IMR-90 (cell line): Measurements from ENCODE around the gene PPHLN1. TPM values are rescaled to one million over a fixed set of nuclear protein-coding genes. Genes with fewer than 3 reads are reported as not detected.

Experiments used
- ATAC-seq: fragments of 200-7000 bp; cut with Tn5 transposase; 2 replicates; pipeline ENCODE4 v1.9.1; 2020; ENCODE audit warnings: low read depth, mild to moderate bottlenecking, moderate library complexity
- BruUV-seq: library from RNA; stranded (reverse); fragments of 400-500 nt; replicated peaks from 2 replicates; lab custom pipeline; 2021; lab: Mats Ljungman, UMichigan
- CTCF ChIA-PET: fragments of 300-600 bp; formaldehyde crosslinking; extraction: SDS; loops from one replicate; lab custom pipeline; 2021; ENCODE audit warnings: antibody characterized with exemption; lab: Yijun Ruan, JAX
- POLR2A ChIA-PET: fragments of 300-600 bp; sonication (Branson Sonifier 250); formaldehyde crosslinking; loops from one replicate; lab custom pipeline; 2022; ENCODE audit warnings: antibody characterized with exemption; ENCODE audit not compliant: unreplicated experiment; lab: Charles Lee
- DNase-seq: peaks from one replicate; pipeline ENCODE4 v3.0.0; 2013
- H2AFZ ChIP-seq: replicated peaks from 2 replicates; pipeline ENCODE3; 2013; ENCODE audit warnings: low read length, mild to moderate bottlenecking; ENCODE audit not compliant: poor library complexity
- H2AK5ac ChIP-seq: 2 replicates; pipeline ENCODE4 v1.6.1; 2013; ENCODE audit warnings: low read depth, low read length, inconsistent platforms
- H2AK9ac ChIP-seq: replicated peaks from 2 replicates; pipeline ENCODE3; 2013; ENCODE audit warnings: mild to moderate bottlenecking, low read depth, low read length, moderate library complexity; ENCODE audit not compliant: poor library complexity
- H2BK120ac ChIP-seq: 2 replicates; pipeline ENCODE4 v1.6.1; 2013; ENCODE audit warnings: low read depth, low read length, inconsistent platforms
- H2BK15ac ChIP-seq: 3 replicates; pipeline ENCODE4 v1.6.1; 2013; ENCODE audit warnings: low read depth, low read length, inconsistent platforms
- H2BK20ac ChIP-seq: 2 replicates; pipeline ENCODE4 v1.6.1; 2013; ENCODE audit warnings: low read depth, mild to moderate bottlenecking, inconsistent platforms, low read length, moderate library complexity
- H2BK5ac ChIP-seq: 2 replicates; pipeline ENCODE4 v1.6.1; 2013; ENCODE audit warnings: mild to moderate bottlenecking, low read depth, low read length, inconsistent platforms; ENCODE audit not compliant: poor library complexity, severe bottlenecking
- H3K14ac ChIP-seq: replicated peaks from 2 replicates; pipeline ENCODE4 v1.6.1; 2013; ENCODE audit warnings: low read depth, low read length, inconsistent platforms
- H3K18ac ChIP-seq: 2 replicates; pipeline ENCODE4 v1.6.1; 2013; ENCODE audit warnings: low read depth, low read length, control low read depth
- H3K23ac ChIP-seq: 2 replicates; pipeline ENCODE4 v1.6.1; 2013; ENCODE audit warnings: low read depth, low read length, inconsistent platforms
- H3K27ac ChIP-seq: 2 replicates; pipeline ENCODE4 v1.5.1; 2013; ENCODE audit warnings: mild to moderate bottlenecking, control low read depth, low read length; ENCODE audit not compliant: insufficient read depth
- H3K27me3 ChIP-seq: 2 replicates; pipeline ENCODE4 v1.6.1; 2013; ENCODE audit warnings: low read length; ENCODE audit not compliant: control insufficient read depth, insufficient read depth
- H3K36me3 ChIP-seq: 2 replicates; pipeline ENCODE4 v1.6.1; 2013; ENCODE audit warnings: low read length, mixed read lengths; ENCODE audit not compliant: control insufficient read depth, insufficient read depth
- H3K4ac ChIP-seq: 2 replicates; pipeline ENCODE4 v1.6.1; 2013; ENCODE audit warnings: low read depth, low read length, inconsistent platforms
- H3K4me1 ChIP-seq: 2 replicates; pipeline ENCODE4 v1.6.1; 2013; ENCODE audit warnings: low read length, mixed read lengths; ENCODE audit not compliant: control insufficient read depth, insufficient read depth
- H3K4me2 ChIP-seq: 2 replicates; pipeline ENCODE4 v1.6.1; 2013; ENCODE audit warnings: low read depth, mild to moderate bottlenecking, control low read depth, low read length, moderate library complexity
- H3K4me3 ChIP-seq: 2 replicates; pipeline ENCODE4 v1.5.1; 2013; ENCODE audit warnings: low read depth, mild to moderate bottlenecking, control low read depth, low read length, moderate library complexity; ENCODE audit not compliant: insufficient read depth
- H3K56ac ChIP-seq: 2 replicates; pipeline ENCODE4 v1.6.1; 2013; ENCODE audit warnings: low read length, inconsistent platforms; ENCODE audit not compliant: insufficient read depth; ENCODE audit errors: extremely low read depth
- H3K79me1 ChIP-seq, 2 experiments: 2 replicates each; pipeline ENCODE4 v1.6.1; 2013; ENCODE audit warnings: low read length in 2 of 2, inconsistent platforms in 1 of 2, low read depth in 1 of 2
- H3K9ac ChIP-seq: 2 replicates; pipeline ENCODE4 v1.6.1; 2013; ENCODE audit warnings: low read depth, low read length, control low read depth
- H3K9me1 ChIP-seq: 2 replicates; pipeline ENCODE4 v1.6.1; 2013; ENCODE audit warnings: low read length, inconsistent platforms; ENCODE audit not compliant: insufficient read depth
- H3K9me3 ChIP-seq: 2 replicates; pipeline ENCODE4 v1.6.1; 2013; ENCODE audit warnings: low read length; ENCODE audit not compliant: control insufficient read depth, insufficient read depth
- H4K20me1 ChIP-seq: 2 replicates; pipeline ENCODE4 v1.6.1; 2013; ENCODE audit warnings: low read length, inconsistent platforms; ENCODE audit not compliant: insufficient read depth
- H4K5ac ChIP-seq: 2 replicates; pipeline ENCODE4 v1.6.1; 2013; ENCODE audit warnings: mild to moderate bottlenecking, low read depth, low read length, control low read depth
- H4K8ac ChIP-seq, 2 experiments: 2 replicates each; pipeline ENCODE4 v1.6.1; 2013; ENCODE audit warnings: low read depth in 2 of 2, low read length in 2 of 2, control low read depth in 1 of 2, inconsistent platforms in 1 of 2
- H4K91ac ChIP-seq: 2 replicates; pipeline ENCODE4 v1.6.1; 2013; ENCODE audit warnings: low read depth, low read length, inconsistent platforms; ENCODE audit not compliant: insufficient read depth
- MAZ ChIP-seq: IDR thresholded peaks from 2 replicates; pipeline ENCODE4 v1.6.1; 2012; ENCODE audit warnings: low read depth, mild to moderate bottlenecking, low read length, improper control_type of control experiment, moderate library complexity, borderline replicate concordance
- MXI1 ChIP-seq: IDR thresholded peaks from 2 replicates; pipeline ENCODE4 v1.6.1; 2012; ENCODE audit warnings: low read depth, mild to moderate bottlenecking, low read length, moderate library complexity, borderline replicate concordance
- SMC3 ChIP-seq: fragments of 150-350 bp; IDR thresholded peaks from 2 replicates; pipeline ENCODE4 v1.6.1; 2016; ENCODE audit warnings: low read depth, mild to moderate bottlenecking, antibody characterized with exemption, low read length, moderate library complexity
- WGBS, 2 experiments: methylation state at CpG; one replicate each; pipeline versions ENCODE4 v1.1.5 to v1.1.7; 2013; ENCODE audit warnings: missing lambda C conversion rate in 2 of 2; ENCODE audit not compliant: insufficient read length in 1 of 2; ENCODE audit errors: extremely low coverage in 2 of 2; 5-methylcytosine and 5-hydroxymethylcytosine counted together
- dilution Hi-C: fragments of 300-500 bp; cut with HindIII; formaldehyde crosslinking; loops from one replicate; pipeline ENCODE4 v1.14.3; 2018; ENCODE audit warnings: low sequenced_read_pairs; ENCODE audit not compliant: unreplicated experiment
- in situ Hi-C: fragments of 300-500 bp; cut with MboI; formaldehyde crosslinking; loops from 3 replicates; pipeline ENCODE4 v1.14.3; 2019; ENCODE audit warnings: low sequenced_read_pairs, inconsistent platforms, mixed read lengths
- intact Hi-C: fragments of 100-400 bp; cut with micrococcal nuclease; formaldehyde crosslinking; loops from 2 replicates; pipeline ENCODE4 v1.10.0; 2022
- polyA plus RNA-seq, 3 experiments: library from polyadenylated mRNA; depleted of rRNA; stranded (reverse); fragments of >200 nt; gene quantifications; 2 replicates each; pipeline ENCODE4 v1.2.3, GENCODE V29; 2012; ENCODE audit warnings: low replicate concordance in 1 of 3
- total RNA-seq: library from RNA; depleted of rRNA; stranded (reverse); fragments of >200 nt; gene quantifications from 2 replicates; pipeline ENCODE4 v1.2.3, GENCODE V29; 2012

The PPHLN1 gene
- total and polyA plus RNA-seq, 2 of the 4 experiments (the other 2 are of a cell fraction): 50.7 to 54.3 TPM

- BruUV-seq: no TSS peak
- Histone ChIP-seq H3K56ac (no peak overlapping the region), H3K4ac (no peak overlapping the region), H2BK15ac (no peak overlapping the region), H4K5ac (no peak overlapping the region), H3K4me3 (no peak overlapping the region), H4K91ac (no peak overlapping the region), H3K23ac (no peak overlapping the region), H3K4me2 (no peak overlapping the region), H3K27ac (no peak overlapping the region), H3K79me1 (peaks cover 16 to 36% of the 10 kb centered on the region in 2 experiments; a peak in 3 of 4 replicates), H2AFZ (no peak overlapping the region), H3K18ac (no peak overlapping the region), H3K27me3 (no peaks in the 10 kb centered on the region), H2AK9ac (no peak overlapping the region), H2BK120ac (no peak overlapping the region), H3K9ac (no peak overlapping the region), H2AK5ac (no peak overlapping the region), H3K14ac (no peak overlapping the region), H3K4me1 (peaks cover 2% of the 10 kb centered on the region; the same call in 1 of the 2 replicates), H4K8ac (no peak overlapping the region), H4K20me1 (peaks cover 4% of the 10 kb centered on the region; the same call in 1 of the 2 replicates), H2BK20ac (no peak overlapping the region), H3K36me3 (peaks cover 3% of the 10 kb centered on the region), H3K9me1 (peaks cover 6% of the 10 kb centered on the region; the same call in 1 of the 2 replicates), H3K9me3 (no peaks in the 10 kb centered on the region), H2BK5ac (no peak overlapping the region)
- intact Hi-C loops (no loop called here), in situ Hi-C loops (loop anchor here (10.0 kb wide), 1 partner anchor 89 kb away; the partner anchor contains the start of gene YAF2), dilution Hi-C loops (no loop called here)
- DNase-seq (no peak), ATAC-seq (no peak)
- POLR2A ChIA-PET: no interaction called here
- CTCF ChIA-PET: no interaction called here
- WGBS, 2 experiments: 100% methylated on average over 3 of the region's 6 CpGs; no CpG with 5 or more reads in 1 of the 2 experiments
- TF ChIP-seq MAZ (no peak), MXI1 (no peak), SMC3 (no peak)
These were observed 2.1 kb upstream of the PPHLN1 start for GRCh38 chr12:42323856-42324255.
